SK-N-SH (cell line): ENCODE data around the gene CNIH3.

Source experiments
- CTCF ChIP-seq: fragments of 200-600 bp; sonication (generic); IDR thresholded peaks from 2 replicates; pipeline ENCODE4 v1.6.1; 2017; ENCODE audit warnings: antibody characterized with exemption, mild to moderate bottlenecking, moderate library complexity
- GABPA ChIP-seq: IDR thresholded peaks from 2 replicates; pipeline ENCODE4 v1.4.0; 2012; ENCODE audit warnings: low read depth, mild to moderate bottlenecking
- RCOR1 ChIP-seq: fragments of 150-350 bp; IDR thresholded peaks from 2 replicates; pipeline ENCODE4 v1.6.1; 2017; ENCODE audit warnings: antibody characterized with exemption, low read length

- TF ChIP-seq CTCF (no peak), RCOR1 (no peak), GABPA (no peak)
Measured at GRCh38 chr1:224679606-224680005, 63.5 kb downstream of the CNIH3 start.
